Effector memory CD8-positive, alpha-beta T cell (primary cell): ENCODE measurements around the gene ACACB.

Source experiments
- ATAC-seq: fragments of 150-1000 bp; cut with Tn5 transposase; replicated peaks from 2 replicates; pipeline ENCODE4 v1.10.0; 2021; ENCODE audit warnings: mild to moderate bottlenecking, moderate library complexity
- DNase-seq, 3 experiments: peaks; one replicate each; pipeline ENCODE4 v3.0.0; 2021
- H3K27ac Mint-ChIP-seq, 2 donors: one replicate each; pipeline ENCODE4 v1.8.0; 2022; ENCODE audit warnings: mild to moderate bottlenecking in 2 of 2, mixed read lengths in 2 of 2, moderate library complexity in 2 of 2
- H3K27me3 Mint-ChIP-seq, 2 donors: one replicate each; pipeline ENCODE4 v1.8.0; 2022; ENCODE audit warnings: mixed read lengths in 2 of 2
- H3K36me3 Mint-ChIP-seq: one replicate; pipeline ENCODE4 v1.8.0; 2022; ENCODE audit warnings: mild to moderate bottlenecking, moderate library complexity, mixed read lengths; ENCODE audit not compliant: insufficient read depth
- H3K4me1 Mint-ChIP-seq, 2 donors: one replicate each; pipeline ENCODE4 v1.8.0; 2022; ENCODE audit warnings: low read depth in 2 of 2, mixed read lengths in 2 of 2
- H3K4me3 Mint-ChIP-seq, 2 donors: one replicate each; pipeline ENCODE4 v1.8.0; 2022; ENCODE audit warnings: mild to moderate bottlenecking in 2 of 2, mixed read lengths in 2 of 2, moderate library complexity in 2 of 2
- H3K9me3 Mint-ChIP-seq, 2 donors: one replicate each; pipeline ENCODE4 v1.8.0; 2022; ENCODE audit warnings: mixed read lengths in 2 of 2

Gene ACACB

DNA sequence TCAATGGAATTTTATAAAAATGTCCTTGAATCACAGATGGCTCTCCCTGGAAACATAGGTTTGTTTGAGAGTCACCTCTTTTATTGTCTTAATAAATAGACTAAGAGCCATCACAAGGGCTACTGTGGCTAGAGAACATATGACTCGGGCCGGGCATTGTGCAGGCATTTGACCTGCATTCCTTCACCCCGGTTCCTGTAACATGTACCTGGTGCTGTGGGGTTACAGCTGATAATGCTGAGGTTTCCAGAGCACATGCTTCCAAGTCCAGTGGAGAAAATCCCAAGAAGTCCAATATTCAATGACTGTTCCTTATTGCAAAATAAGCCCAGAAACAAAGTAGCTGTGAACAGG, 1.0 kb upstream of the ACACB start:
- no peak for ATAC-seq
- no peaks in the 10 kb centered on the region for H3K27me3 Mint-ChIP-seq
- no peak for DNase-seq
- peaks cover 3 to 4% of the 10 kb centered on the region in 2 donors for H3K4me1 Mint-ChIP-seq
- no peak overlapping the region for H3K4me3 Mint-ChIP-seq
- peaks cover 3% of the 10 kb centered on the region for H3K36me3 Mint-ChIP-seq
- H3K9me3 Mint-ChIP-seq: no peaks in the 10 kb centered on the region
- H3K27ac Mint-ChIP-seq: no peak overlapping the region

DNA sequence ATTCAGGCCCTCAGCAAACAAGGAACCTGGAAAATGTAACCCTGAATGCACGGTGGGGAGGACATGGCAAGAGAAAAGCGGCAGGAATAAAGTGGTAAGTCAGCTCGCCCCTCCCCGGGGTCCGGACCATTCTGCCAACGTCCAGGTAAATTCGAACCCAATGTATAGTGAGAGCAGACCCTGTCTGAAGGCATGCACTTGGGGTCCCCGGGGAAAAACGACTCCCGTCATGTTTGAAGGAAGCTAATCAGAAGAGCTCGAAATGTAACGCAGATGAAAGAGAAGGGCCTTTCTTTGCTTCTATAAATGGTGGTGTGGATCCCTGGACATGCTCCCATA, 193 bp downstream of the ACACB start:
- H3K27ac Mint-ChIP-seq: no peak overlapping the region
- ATAC-seq (no peak), DNase-seq (no peak)
- no peaks in the 10 kb centered on the region for H3K27me3 Mint-ChIP-seq
- H3K4me3 Mint-ChIP-seq: no peak overlapping the region
- H3K36me3 Mint-ChIP-seq: no peaks in the 10 kb centered on the region
- H3K4me1 Mint-ChIP-seq: peaks cover 2 to 3% of the 10 kb centered on the region in 2 donors
- H3K9me3 Mint-ChIP-seq: no peaks in the 10 kb centered on the region

DNA sequence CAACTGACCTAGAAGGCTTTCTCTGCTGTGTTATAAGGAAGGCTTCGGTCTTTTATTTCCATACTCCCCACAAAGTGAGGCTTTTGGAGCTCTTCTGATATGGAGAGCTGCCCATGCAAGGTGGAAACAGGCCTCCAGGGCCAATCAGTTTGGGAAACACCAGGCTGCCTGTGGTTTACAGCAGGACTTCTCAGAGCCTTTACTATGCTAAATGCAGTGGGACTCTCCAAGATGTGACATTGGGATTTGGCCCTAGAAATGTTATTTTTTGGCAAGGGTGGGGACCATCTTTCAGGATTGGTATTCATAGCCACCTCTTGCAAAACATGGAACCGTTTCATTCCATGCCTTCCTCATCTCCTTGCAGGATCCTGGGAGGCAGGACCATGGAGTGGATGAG, 3.7 kb downstream of the ACACB start:
- no peaks in the 10 kb centered on the region for H3K9me3 Mint-ChIP-seq

DNA sequence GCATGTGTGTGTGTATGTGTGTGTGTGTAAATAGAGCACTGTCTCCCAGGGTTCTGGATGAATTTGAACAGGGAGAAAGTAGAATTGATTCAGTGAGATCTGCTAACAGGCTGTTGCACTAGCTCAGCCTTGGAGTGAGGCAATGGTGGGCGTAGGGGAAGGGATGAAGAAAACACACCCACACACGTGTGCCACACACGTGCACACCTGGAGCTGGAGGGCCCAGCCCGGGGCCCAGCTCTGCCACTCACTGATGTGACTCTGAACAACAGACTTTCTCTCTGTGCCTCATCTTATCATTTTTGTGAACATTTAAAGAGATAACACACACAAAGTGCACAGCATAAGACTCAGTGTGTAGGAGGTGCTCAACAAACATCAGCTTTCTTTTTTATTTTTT, 4.2 kb downstream of the ACACB start:
- no peak for ATAC-seq
- peaks cover 0 to 3% of the 10 kb centered on the region in 2 donors for H3K4me1 Mint-ChIP-seq
- no peak overlapping the region for H3K4me3 Mint-ChIP-seq

More for the DNA sequence above, 3.7 kb downstream of the ACACB start:
- no peak for ATAC-seq
- Mint-ChIP-seq H3K27me3 (no peaks in the 10 kb centered on the region), H3K4me3 (no peak overlapping the region), H3K4me1 (peaks cover 0 to 3% of the 10 kb centered on the region in 2 donors), H3K27ac (no peak overlapping the region), H3K36me3 (peaks cover 3% of the 10 kb centered on the region)
- no peak for DNase-seq

DNA sequence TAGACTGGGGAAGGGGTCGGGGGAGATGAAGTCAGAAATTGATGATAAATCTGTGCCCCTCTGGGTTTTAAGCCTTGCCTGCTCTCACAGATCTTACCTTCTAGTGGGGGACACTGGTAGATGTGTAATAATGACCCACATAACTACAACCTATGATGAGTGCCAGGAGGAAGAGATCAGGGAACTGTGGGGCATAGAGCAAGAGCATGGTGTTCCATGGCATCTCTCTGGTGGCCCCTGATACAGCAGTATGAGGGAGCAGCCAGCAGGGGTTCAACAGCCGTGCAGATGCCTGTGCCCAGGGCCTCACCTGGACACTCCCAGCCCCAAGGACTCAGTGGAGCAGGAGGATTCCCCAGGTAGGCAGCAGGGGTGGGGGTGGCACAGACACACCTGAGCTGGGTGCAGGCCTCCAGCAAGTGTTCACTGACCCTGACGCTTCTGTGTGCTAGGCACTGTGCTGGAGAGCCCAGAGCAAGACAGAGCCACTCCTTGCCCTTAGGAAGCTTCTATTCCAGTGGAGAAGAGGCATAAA, 5.0 kb downstream of the ACACB start:
- Mint-ChIP-seq H3K4me3 (no peak overlapping the region), H3K27ac (no peak overlapping the region), H3K36me3 (peaks cover 3% of the 10 kb centered on the region), H3K4me1 (peaks cover 3 to 4% of the 10 kb centered on the region in 2 donors), H3K27me3 (no peaks in the 10 kb centered on the region), H3K9me3 (no peaks in the 10 kb centered on the region)
- no peak for DNase-seq
- no peak for ATAC-seq

More for the DNA sequence above, 4.2 kb downstream of the ACACB start:
- Mint-ChIP-seq H3K36me3 (peaks cover 3% of the 10 kb centered on the region), H3K27me3 (no peaks in the 10 kb centered on the region), H3K9me3 (no peaks in the 10 kb centered on the region), H3K27ac (no peak overlapping the region)
- DNase-seq: no peak

DNA sequence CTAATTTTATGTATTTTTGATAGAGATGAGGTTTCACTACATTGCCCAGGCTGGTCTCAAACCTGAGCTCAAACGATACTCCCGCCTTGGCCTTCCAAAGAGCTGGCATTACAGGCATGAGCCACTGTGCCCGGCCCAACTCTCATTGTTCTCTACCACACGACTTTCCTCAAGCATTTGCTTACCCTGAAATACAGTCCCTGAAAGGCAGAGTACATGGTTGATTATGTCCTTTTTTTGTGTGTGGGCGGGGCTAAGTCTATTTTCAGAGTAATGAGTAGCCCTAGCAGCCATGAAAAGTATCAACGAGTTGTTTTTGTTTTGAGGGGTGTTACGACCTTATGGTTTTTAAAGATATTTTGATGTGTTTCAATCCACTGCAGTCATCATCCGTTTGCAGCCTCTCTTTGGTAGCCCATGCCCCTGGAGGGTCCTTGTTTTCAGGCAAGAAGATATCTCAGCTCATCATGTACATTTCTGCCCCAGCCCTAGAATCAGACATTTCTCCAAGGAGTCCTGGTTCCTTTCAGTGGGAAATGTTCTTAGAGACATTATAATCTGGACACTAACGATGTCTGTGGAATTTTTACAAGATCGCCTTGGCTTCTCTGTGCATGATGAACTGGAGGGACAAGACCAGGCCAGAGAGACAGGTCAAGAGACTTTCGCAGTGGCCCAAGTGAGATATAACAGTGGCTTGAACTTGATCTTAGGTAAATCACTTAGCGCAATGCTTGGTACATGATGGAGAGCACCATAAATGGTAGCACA, 8.7 kb downstream of the ACACB start:
- no peak overlapping the region for H3K27ac Mint-ChIP-seq
- peaks cover 3 to 4% of the 10 kb centered on the region in 2 donors for H3K4me1 Mint-ChIP-seq
- peaks cover 3% of the 10 kb centered on the region for H3K36me3 Mint-ChIP-seq
- no peak for DNase-seq
- no peak overlapping the region for H3K4me3 Mint-ChIP-seq
- H3K27me3 Mint-ChIP-seq: peaks cover 0 to 3% of the 10 kb centered on the region in 2 donors
- ATAC-seq: no peak
- no peaks in the 10 kb centered on the region for H3K9me3 Mint-ChIP-seq

DNA sequence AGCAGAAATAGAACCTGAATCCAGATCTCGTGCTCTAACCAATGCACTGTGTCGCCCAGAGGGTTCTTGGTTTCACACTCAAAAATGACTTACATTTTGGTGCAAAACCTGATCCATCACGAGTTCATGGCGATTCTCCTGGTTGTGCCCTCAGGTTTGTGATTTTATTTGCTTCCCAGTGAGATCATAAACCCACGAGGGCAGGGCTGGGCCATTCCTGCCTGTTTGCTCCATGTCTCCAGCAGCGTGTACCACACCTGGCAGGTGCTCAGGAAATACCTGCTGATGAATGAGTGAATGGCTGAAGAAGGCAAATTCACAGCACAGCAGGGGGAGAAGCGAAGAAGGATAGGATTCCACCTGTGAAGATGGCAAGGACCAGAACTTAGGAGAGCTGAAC, 9.4 kb downstream of the ACACB start:
- peak overlapping the region in 1 of 2 donors; percentile 35 for H3K27ac Mint-ChIP-seq
- H3K9me3 Mint-ChIP-seq: no peaks in the 10 kb centered on the region
- peaks cover 0 to 10% of the 10 kb centered on the region in 2 donors for H3K27me3 Mint-ChIP-seq
- H3K4me1 Mint-ChIP-seq: peaks cover 3 to 4% of the 10 kb centered on the region in 2 donors
- peaks cover 3% of the 10 kb centered on the region for H3K36me3 Mint-ChIP-seq
- no peak for DNase-seq
- ATAC-seq: no peak
- H3K4me3 Mint-ChIP-seq: no peak overlapping the region

DNA sequence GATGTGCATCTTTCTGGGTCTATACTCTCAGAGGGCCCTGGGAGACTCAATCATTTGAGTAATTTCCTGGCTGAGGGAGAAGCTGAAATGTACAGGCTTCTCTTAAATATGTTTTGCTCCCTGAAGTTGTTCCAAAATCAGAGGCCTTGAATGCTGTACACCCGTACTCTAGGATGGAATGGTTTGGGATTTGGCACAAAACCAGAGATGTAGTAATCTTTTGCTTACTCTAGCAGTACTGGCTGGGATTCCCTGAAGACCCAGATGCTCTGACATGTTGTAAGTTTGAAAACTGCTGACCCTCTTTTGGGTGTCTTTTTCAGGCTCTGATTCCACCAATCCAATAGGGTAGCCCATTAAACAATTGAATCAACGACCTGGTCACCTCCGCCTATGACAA, 10.4 kb downstream of the ACACB start:
- peaks cover 3% of the 10 kb centered on the region for H3K36me3 Mint-ChIP-seq
- H3K4me3 Mint-ChIP-seq: no peak overlapping the region
- DNase-seq (no peak), ATAC-seq (no peak)
- H3K27ac Mint-ChIP-seq: no peak overlapping the region
- peaks cover 0 to 12% of the 10 kb centered on the region in 2 donors for H3K27me3 Mint-ChIP-seq
- no peaks in the 10 kb centered on the region for H3K9me3 Mint-ChIP-seq
- peaks cover 3 to 4% of the 10 kb centered on the region in 2 donors for H3K4me1 Mint-ChIP-seq

DNA sequence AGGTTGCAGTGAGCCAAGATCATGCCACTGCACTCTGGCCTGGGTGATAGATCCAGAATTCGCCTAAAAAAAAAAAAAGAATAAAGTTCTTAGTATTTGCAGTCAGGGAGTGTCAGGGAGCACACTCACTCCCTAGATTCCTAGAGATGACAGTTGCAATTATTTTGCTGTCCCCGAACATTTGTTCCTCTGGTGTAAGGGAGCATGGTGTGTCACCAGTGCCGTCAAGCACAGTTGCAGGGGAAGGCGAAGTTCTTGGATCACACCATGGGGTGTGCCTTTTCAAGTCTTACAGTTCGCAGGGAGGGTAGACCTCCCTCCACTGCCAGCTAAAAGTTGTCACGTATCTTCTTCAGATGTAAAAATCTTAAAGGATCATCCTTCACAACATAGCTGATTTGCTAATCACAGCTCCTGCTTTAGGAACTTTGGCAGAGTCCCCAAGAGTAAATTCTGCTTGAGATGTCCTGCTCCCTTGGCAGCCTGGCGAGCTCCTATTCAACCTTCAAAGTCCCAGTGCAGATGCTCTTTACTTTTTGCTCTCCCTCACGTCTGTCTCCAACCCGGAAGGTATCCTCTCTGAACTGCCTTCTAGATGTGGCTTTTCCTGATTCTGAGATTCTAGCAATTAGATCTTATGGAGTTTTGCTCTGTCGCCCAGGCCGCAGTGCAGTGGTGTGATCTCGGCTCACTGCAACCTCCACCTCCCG, 11.3 kb downstream of the ACACB start:
- Mint-ChIP-seq H3K4me1 (peaks cover 3 to 4% of the 10 kb centered on the region in 2 donors), H3K27me3 (peaks cover 4 to 18% of the 10 kb centered on the region in 2 donors), H3K27ac (no peak overlapping the region), H3K9me3 (no peaks in the 10 kb centered on the region), H3K4me3 (no peak overlapping the region), H3K36me3 (peaks cover 3% of the 10 kb centered on the region)
- DNase-seq (no peak), ATAC-seq (no peak)

DNA sequence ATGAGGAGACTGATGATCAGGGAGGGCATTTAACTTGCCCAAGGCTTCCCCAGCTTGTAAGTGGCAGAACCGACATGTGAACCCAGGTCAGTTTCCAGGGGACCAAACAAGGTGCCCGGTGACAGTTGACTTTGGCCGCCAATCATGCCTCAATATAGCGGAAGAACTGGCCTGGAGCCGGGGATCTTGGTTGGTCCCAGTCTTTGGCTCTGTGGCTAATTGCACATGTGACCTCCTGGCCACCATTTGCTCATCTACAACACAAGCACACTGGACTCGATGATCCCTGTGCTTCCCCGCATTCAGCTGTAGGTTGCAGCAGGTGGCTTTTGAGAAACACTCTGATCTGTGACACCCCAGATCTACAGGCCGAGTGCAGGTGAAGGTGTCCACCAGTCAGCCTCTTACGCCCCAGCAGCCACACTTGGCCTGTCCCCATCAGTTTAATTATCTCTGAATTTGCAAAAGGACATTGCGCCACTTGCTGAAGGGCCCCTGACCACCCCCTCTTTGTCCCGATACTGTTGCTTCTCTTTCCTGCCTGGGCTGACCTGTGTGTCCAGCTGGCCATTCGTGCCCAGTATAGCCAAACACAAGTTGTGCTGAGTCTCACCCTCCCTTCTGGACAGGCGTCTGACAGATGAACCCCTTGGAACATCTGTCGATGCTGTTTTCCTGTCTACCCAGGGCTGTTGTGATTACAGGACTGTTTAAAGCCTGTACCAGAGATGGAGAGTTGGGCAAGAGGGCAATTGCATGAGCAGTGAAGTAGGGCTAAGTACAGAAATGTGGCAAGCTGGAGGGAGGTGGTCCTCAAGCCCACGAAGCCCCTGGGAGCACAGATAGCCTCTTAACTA, 14.1 kb downstream of the ACACB start:
- no peaks in the 10 kb centered on the region for H3K36me3 Mint-ChIP-seq
- no peak overlapping the region for H3K27ac Mint-ChIP-seq
- DNase-seq (no peak), ATAC-seq (no peak)
- H3K4me1 Mint-ChIP-seq: peaks cover 3 to 4% of the 10 kb centered on the region in 2 donors
- H3K9me3 Mint-ChIP-seq: no peaks in the 10 kb centered on the region
- H3K27me3 Mint-ChIP-seq: peaks cover 9 to 26% of the 10 kb centered on the region in 2 donors
- no peak overlapping the region for H3K4me3 Mint-ChIP-seq

DNA sequence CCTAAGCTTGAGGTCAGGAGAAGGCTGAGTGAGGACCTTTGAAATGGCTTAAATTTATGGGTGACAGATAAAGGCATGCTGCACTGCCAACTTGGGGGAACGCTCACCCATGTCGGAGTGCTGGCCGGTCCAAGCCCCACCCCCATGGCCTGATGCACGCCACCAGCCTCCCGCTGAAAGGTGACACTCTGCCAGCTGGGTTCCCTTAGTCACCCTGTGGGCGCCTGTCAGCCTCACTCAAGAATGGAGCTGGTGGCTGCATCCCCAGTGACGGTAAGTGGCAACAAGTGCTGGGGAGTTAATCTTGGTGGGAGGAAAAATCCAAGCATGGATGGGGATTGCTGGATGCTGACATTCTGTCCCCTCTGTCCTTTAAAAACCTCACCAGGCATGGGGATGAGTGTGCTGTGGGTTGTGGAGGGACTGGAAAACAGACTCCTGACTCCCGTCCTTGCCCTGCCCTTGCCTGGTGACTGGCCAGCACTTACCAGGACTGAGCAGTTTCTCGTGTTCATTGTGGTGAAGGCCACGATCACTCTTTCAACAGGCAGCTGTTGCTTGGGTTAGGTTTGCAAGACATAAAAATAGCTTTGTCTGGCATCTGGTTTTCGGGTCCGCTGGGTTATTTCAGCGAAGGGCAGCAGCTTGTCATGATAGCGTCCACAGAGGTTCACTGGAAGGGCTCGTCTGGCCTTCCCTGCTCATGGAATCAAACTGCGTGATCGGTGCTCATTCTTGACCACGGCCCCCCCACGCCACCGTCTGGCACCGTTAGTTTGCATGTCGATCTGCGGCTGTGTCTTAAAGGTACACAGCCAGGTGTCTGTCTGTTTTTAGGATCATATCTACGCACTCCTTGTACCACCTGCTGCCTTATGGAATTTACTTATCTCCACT, 15.0 kb downstream of the ACACB start:
- ATAC-seq (no peak), DNase-seq (no peak)
- H3K4me3 Mint-ChIP-seq: no peak overlapping the region
- H3K36me3 Mint-ChIP-seq: no peaks in the 10 kb centered on the region
- H3K27me3 Mint-ChIP-seq: peaks cover 9 to 28% of the 10 kb centered on the region in 2 donors
- H3K4me1 Mint-ChIP-seq: no peaks in the 10 kb centered on the region
- H3K27ac Mint-ChIP-seq: no peak overlapping the region
- H3K9me3 Mint-ChIP-seq: no peaks in the 10 kb centered on the region

DNA sequence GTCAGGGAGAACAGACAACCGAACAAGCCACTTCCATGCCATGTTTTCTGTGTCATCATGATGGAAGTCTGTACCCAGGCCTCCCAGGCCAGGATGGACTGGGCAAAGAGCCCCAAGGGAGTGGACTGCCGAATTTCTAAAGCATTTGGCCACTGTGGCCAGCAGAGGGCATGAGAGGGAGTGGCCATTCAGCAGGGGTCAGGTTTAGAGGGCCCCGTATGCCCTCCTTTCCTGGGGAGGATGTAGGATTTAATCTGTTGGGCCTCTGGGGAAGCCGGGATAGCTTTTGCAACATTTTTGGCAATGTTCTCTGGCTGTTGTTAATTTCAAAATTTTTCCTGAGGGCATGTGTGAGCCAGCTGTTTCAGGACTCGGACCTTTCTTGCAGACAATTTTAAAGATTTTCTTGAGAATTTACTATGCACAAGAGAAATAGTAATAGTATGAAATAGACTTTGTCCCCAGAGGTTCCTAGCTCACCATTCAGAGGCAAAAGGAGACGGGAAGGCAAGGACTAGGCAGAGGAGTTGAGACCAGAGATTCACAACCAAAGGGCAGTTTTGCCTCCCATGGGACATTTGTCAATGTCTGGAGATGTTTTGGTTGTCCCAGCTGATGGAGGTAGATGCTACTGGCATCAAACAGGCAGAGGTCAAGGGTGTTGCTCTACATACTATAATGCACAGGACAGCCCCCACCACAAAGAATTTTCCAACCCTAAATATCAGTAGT, 18.0 kb downstream of the ACACB start:
- no peak for DNase-seq
- peaks cover 9 to 43% of the 10 kb centered on the region in 2 donors for H3K27me3 Mint-ChIP-seq
- no peak for ATAC-seq
- H3K4me3 Mint-ChIP-seq: no peak overlapping the region
- H3K9me3 Mint-ChIP-seq: no peaks in the 10 kb centered on the region
- no peaks in the 10 kb centered on the region for H3K36me3 Mint-ChIP-seq
- H3K27ac Mint-ChIP-seq: no peak overlapping the region
- H3K4me1 Mint-ChIP-seq: no peaks in the 10 kb centered on the region
